H1 (cell line): ENCODE data around the gene CLPSL2. TPM values are rescaled to one million over a fixed set of nuclear protein-coding genes. Genes with fewer than 3 reads are reported as not detected.
A peak's percentile ranks its signal among the peaks of the same experiment; 100 is the strongest.

Experiments used
- CTCF ChIA-PET: fragments of 300-600 bp; sonication (Branson Sonifier 250); formaldehyde crosslinking; loops from one replicate; lab custom pipeline; 2021; ENCODE audit not compliant: partially characterized antibody; lab: Charles Lee
- POLR2A ChIA-PET: fragments of 300-600 bp; sonication (Branson Sonifier 250); formaldehyde crosslinking; loops from one replicate; lab custom pipeline; 2021; ENCODE audit warnings: inconsistent platforms; ENCODE audit not compliant: partially characterized antibody; lab: Charles Lee
- DNase-seq, 2 experiments: peaks; one replicate each; pipeline versions ENCODE4 v3.0.0 to v3.0.0-alpha.2; 2010 to 2022; ENCODE audit warnings: low spot score in 2 of 2, low read depth in 1 of 2, mixed read lengths in 1 of 2
- FAIRE-seq: peaks from 2 replicates; lab custom pipeline; 2011; peaks lifted over from hg19 to GRCh38; lab: Jason Lieb, UNC
- H2AFZ ChIP-seq: 2 replicates; pipeline ENCODE4 v1.8.1; 2012; ENCODE audit warnings: low read length, inconsistent platforms
- H2AK5ac ChIP-seq: 2 replicates; pipeline ENCODE4 v1.6.1; 2013; ENCODE audit warnings: low read depth, low read length
- H2BK120ac ChIP-seq: replicated peaks from 2 replicates; pipeline ENCODE3; 2013; ENCODE audit warnings: low read depth, low read length, inconsistent platforms
- H2BK12ac ChIP-seq: 2 replicates; pipeline ENCODE4 v1.6.1; 2013; ENCODE audit warnings: low read depth, low read length
- H2BK15ac ChIP-seq: 2 replicates; pipeline ENCODE4 v1.6.1; 2013; ENCODE audit warnings: low read length
- H2BK20ac ChIP-seq: 2 replicates; pipeline ENCODE4 v1.6.1; 2013; ENCODE audit warnings: low read length
- H2BK5ac ChIP-seq: 2 replicates; pipeline ENCODE4 v1.6.1; 2013; ENCODE audit warnings: low read depth, low read length
- H3K14ac ChIP-seq: 2 replicates; pipeline ENCODE4 v1.6.1; 2013; ENCODE audit warnings: inconsistent platforms; ENCODE audit not compliant: insufficient read length
- H3K18ac ChIP-seq: 2 replicates; pipeline ENCODE4 v1.6.1; 2013; ENCODE audit warnings: low read length; ENCODE audit errors: extremely low read depth
- H3K23ac ChIP-seq: 2 replicates; pipeline ENCODE4 v1.6.1; 2013; ENCODE audit warnings: inconsistent platforms; ENCODE audit not compliant: insufficient read length
- H3K23me2 ChIP-seq: 2 replicates; pipeline ENCODE4 v1.6.1; 2013; ENCODE audit warnings: low read depth, low read length
- H3K27ac ChIP-seq: 2 replicates; pipeline ENCODE4 v1.6.1; 2011; ENCODE audit warnings: low read depth, low read length, inconsistent platforms
- H3K27me3 ChIP-seq, 4 experiments: replicated peaks in 1 of 4; 1 replicate in 1 of 4; 2 replicates in 3 of 4; pipeline versions ENCODE4 v1.6.1 to v1.8.1; 2011 to 2013; ENCODE audit warnings: low read length in 3 of 4, mild to moderate bottlenecking in 3 of 4, inconsistent platforms in 2 of 4, mixed read lengths in 2 of 4, moderate library complexity in 1 of 4; ENCODE audit not compliant: control insufficient read depth in 3 of 4, insufficient read depth in 3 of 4; ENCODE audit errors: extremely low read depth in 1 of 4
- H3K36me3 ChIP-seq, 4 experiments: 2 replicates each; pipeline versions ENCODE4 v1.6.1 to v1.8.1; 2011 to 2013; ENCODE audit warnings: mild to moderate bottlenecking in 4 of 4, low read length in 3 of 4, moderate library complexity in 2 of 4, control low read depth in 1 of 4, inconsistent platforms in 1 of 4; ENCODE audit not compliant: insufficient read depth in 4 of 4, control insufficient read depth in 2 of 4
- H3K4ac ChIP-seq: replicated peaks from 2 replicates; pipeline ENCODE3; 2013; ENCODE audit warnings: low read length, low read depth, mixed read lengths, inconsistent platforms; ENCODE audit not compliant: insufficient read length
- H3K4me1 ChIP-seq, 4 experiments: replicated peaks in 1 of 4; 1 replicate in 1 of 4; 2 replicates in 3 of 4; pipeline versions ENCODE4 v1.6.1 to v1.8.1; 2011 to 2013; ENCODE audit warnings: low read length in 3 of 4, inconsistent platforms in 2 of 4, mixed read lengths in 1 of 4; ENCODE audit not compliant: insufficient read depth in 4 of 4, control insufficient read depth in 3 of 4
- H3K4me2 ChIP-seq, 2 experiments: 2 replicates each; pipeline versions ENCODE4 v1.6.1 to v1.8.1; 2011 to 2013; ENCODE audit warnings: low read depth in 2 of 2, low read length in 2 of 2, control low read depth in 1 of 2, inconsistent platforms in 1 of 2, mild to moderate bottlenecking in 1 of 2; ENCODE audit not compliant: insufficient read depth in 1 of 2
- H3K4me3 ChIP-seq, 4 experiments: fragments of 200-600, 300-600 bp in 1 of 4; sonication (generic), shearing (Covaris generic), sonication (Bioruptor Twin) in 1 of 4; 2 replicates each; pipeline versions ENCODE4 v1.5.1 to v1.8.1; 2011 to 2016; ENCODE audit warnings: low read length in 4 of 4, low read depth in 3 of 4, control low read depth in 2 of 4, inconsistent platforms in 2 of 4, mild to moderate bottlenecking in 2 of 4, mixed read lengths in 1 of 4, moderate library complexity in 1 of 4; ENCODE audit not compliant: insufficient read depth in 2 of 4; ENCODE audit errors: extremely low read depth in 1 of 4
- H3K56ac ChIP-seq: replicated peaks from 2 replicates; pipeline ENCODE3; 2013; ENCODE audit warnings: low read depth, mild to moderate bottlenecking, mixed read lengths, low read length, inconsistent platforms; ENCODE audit not compliant: insufficient read length
- H3K79me1 ChIP-seq: 2 replicates; pipeline ENCODE4 v1.6.1; 2013; ENCODE audit warnings: low read depth, low read length, control low read depth
- H3K79me2 ChIP-seq, 2 experiments: 2 replicates each; pipeline versions ENCODE4 v1.6.1 to v1.8.1; 2012 to 2013; ENCODE audit warnings: low read length in 2 of 2, mild to moderate bottlenecking in 2 of 2, inconsistent platforms in 1 of 2; ENCODE audit not compliant: insufficient read depth in 2 of 2, control insufficient read depth in 1 of 2
- H3K9ac ChIP-seq, 4 experiments: replicated peaks in 1 of 4; 1 replicate in 1 of 4; 2 replicates in 3 of 4; pipeline versions ENCODE4 v1.6.1 to v1.8.1; 2011 to 2013; ENCODE audit warnings: low read depth in 3 of 4, low read length in 3 of 4, control low read depth in 2 of 4, mild to moderate bottlenecking in 2 of 4, moderate library complexity in 2 of 4, inconsistent platforms in 1 of 4; ENCODE audit errors: extremely low read depth in 1 of 4
- H3K9me3 ChIP-seq, 2 experiments: 2 replicates each; pipeline versions ENCODE4 v1.6.1 to v1.8.1; 2012 to 2013; ENCODE audit warnings: mild to moderate bottlenecking in 2 of 2, moderate library complexity in 2 of 2, control low read depth in 1 of 2, inconsistent platforms in 1 of 2, low read depth in 1 of 2, low read length in 1 of 2, mixed read lengths in 1 of 2; ENCODE audit not compliant: insufficient read depth in 2 of 2
- H4K20me1 ChIP-seq, 2 experiments: replicated peaks in 1 of 2; 2 replicates each; pipeline versions ENCODE3 to v1.8.1; 2011 to 2013; ENCODE audit warnings: inconsistent platforms in 2 of 2, low read length in 2 of 2, mild to moderate bottlenecking in 1 of 2; ENCODE audit not compliant: insufficient read depth in 2 of 2, control insufficient read depth in 1 of 2
- H4K5ac ChIP-seq: 2 replicates; pipeline ENCODE4 v1.6.1; 2013; ENCODE audit warnings: low read length, low read depth, mixed read lengths, inconsistent platforms; ENCODE audit not compliant: insufficient read length
- H4K8ac ChIP-seq: 2 replicates; pipeline ENCODE4 v1.8.0; 2013; ENCODE audit warnings: mild to moderate bottlenecking, moderate library complexity, low read length, inconsistent platforms; ENCODE audit not compliant: insufficient read depth; ENCODE audit errors: extremely low read depth
- H4K91ac ChIP-seq: replicated peaks from 2 replicates; pipeline ENCODE3; 2013; ENCODE audit warnings: low read length, mixed read lengths, inconsistent platforms; ENCODE audit not compliant: insufficient read length
- BACH1 ChIP-seq: IDR thresholded peaks from 2 replicates; pipeline ENCODE4 v1.6.1; 2012; ENCODE audit warnings: low read length, improper control_type of control experiment
- CBX5 ChIP-seq: fragments of 300-800, 300-1000 bp; sonication (generic); IDR thresholded peaks from 2 replicates; pipeline ENCODE4 v1.7.1; 2016; ENCODE audit warnings: antibody characterized with exemption, low read length, low read depth
- CHD1 ChIP-seq: IDR thresholded peaks from 2 replicates; pipeline ENCODE4 v1.6.1; 2012; ENCODE audit warnings: low read depth, low read length, improper control_type of control experiment
- FOSL1 ChIP-seq: IDR thresholded peaks from 2 replicates; pipeline ENCODE4 v1.6.1; 2011; ENCODE audit warnings: mild to moderate bottlenecking, low read depth, low read length, moderate library complexity; ENCODE audit not compliant: insufficient read depth
- JUN ChIP-seq: IDR thresholded peaks from 2 replicates; pipeline ENCODE4 v1.6.1; 2011; ENCODE audit warnings: low read depth, mild to moderate bottlenecking, improper control_type of control experiment, low read length
- POLR2A ChIP-seq, 2 experiments: IDR thresholded peaks; 1 replicate in 1 of 2; 2 replicates in 1 of 2; pipeline ENCODE4 v1.6.1; 2011; ENCODE audit warnings: low read depth in 2 of 2, low read length in 2 of 2, mild to moderate bottlenecking in 2 of 2; ENCODE audit errors: control extremely low read depth in 1 of 2
- SIN3A ChIP-seq, 2 experiments: IDR thresholded peaks in 1 of 2; conservative IDR thresholded peaks in 1 of 2; 2 replicates each; pipeline ENCODE4 v1.6.1; 2011 to 2012; ENCODE audit warnings: low read length in 2 of 2, improper control_type of control experiment in 1 of 2, low read depth in 1 of 2, mild to moderate bottlenecking in 1 of 2
- SP2 ChIP-seq: IDR thresholded peaks from 2 replicates; pipeline ENCODE4 v1.6.1; 2012; ENCODE audit warnings: mild to moderate bottlenecking, low read length, inconsistent platforms
- TAF7 ChIP-seq: optimal IDR thresholded peaks from 2 replicates; pipeline ENCODE3; 2011; ENCODE audit warnings: low read depth, mild to moderate bottlenecking, inconsistent platforms, low read length, moderate library complexity, borderline replicate concordance
- TBP ChIP-seq: IDR thresholded peaks from 2 replicates; pipeline ENCODE4 v1.6.1; 2011; ENCODE audit warnings: low read depth, low read length, improper control_type of control experiment
- WGBS, 2 experiments: shearing (Covaris generic) in 1 of 2; methylation state at CpG; one replicate each; pipeline versions ENCODE4 v1.1.6 to v1.1.7; 2013 to 2015; ENCODE audit warnings: low lambda C conversion rate in 2 of 2, mixed read lengths in 2 of 2, inconsistent platforms in 1 of 2, low coverage in 1 of 2, missing lambda C conversion rate in 1 of 2; ENCODE audit not compliant: insufficient replicate concordance in 2 of 2, insufficient coverage in 1 of 2, insufficient read length in 1 of 2; ENCODE audit errors: extremely low coverage in 1 of 2, missing lambda C conversion rate in 1 of 2; 5-methylcytosine and 5-hydroxymethylcytosine counted together
- polyA plus RNA-seq, 7 experiments: library from polyadenylated mRNA; depleted of rRNA in 3 of 7; stranded (reverse) in 5 of 7; unstranded in 2 of 7; fragments of >200 nt in 5 of 7; fragments of 200-250 nt in 2 of 7; gene quantifications; 1 replicate in 5 of 7; 2 replicates in 1 of 7; 4 replicates in 1 of 7; pipeline versions ENCODE4 v1.2.1 to v1.2.3, GENCODE V29; 2011 to 2013; ENCODE audit warnings: missing spikeins in 2 of 7, mixed read lengths in 2 of 7
- total RNA-seq: library from RNA; stranded (reverse); fragmentation: NEBNext Ultra II Directional; extraction: Animal tissue kit (Norgen Biotek cat#: 25700); gene quantifications from 2 replicates; pipeline ENCODE4 v1.2.1, GENCODE V29; 2021
- TF ChIP-seq, protein P1 (sequence below): IDR thresholded peaks from 2 replicates; pipeline ENCODE4 v1.6.1; 2012; ENCODE audit warnings: inconsistent platforms
- TF ChIP-seq, protein P2 (sequence below): IDR thresholded peaks from 2 replicates; pipeline ENCODE4 v1.6.1; 2012; ENCODE audit warnings: low read length, inconsistent platforms

CLPSL2 gene
- total and polyA plus RNA-seq, 2 of the 8 experiments (the other 6 are each of a cell fraction or from before 2014, with no cell fraction given): 1.4 to 3.4 TPM

DNA sequence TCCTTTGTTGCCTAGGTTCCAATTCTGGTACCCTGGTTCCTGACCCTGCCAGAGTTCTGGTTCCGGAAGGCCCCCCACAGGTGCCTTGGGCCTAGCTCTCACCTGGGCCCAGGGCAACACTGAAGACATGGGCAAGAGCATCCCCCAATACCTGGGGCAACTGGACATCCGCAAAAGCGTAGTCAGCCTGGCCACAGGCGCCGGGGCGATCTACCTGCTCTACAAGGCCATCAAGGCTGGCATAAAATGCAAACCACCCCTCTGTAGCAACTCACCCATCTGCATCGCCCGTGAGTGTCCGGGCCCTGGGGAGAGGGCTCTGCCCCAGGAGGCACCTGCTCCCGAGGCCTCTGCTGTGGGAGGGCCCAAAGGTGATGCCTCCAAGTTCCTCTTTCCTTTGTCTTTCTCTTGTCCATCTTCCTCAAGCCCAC is 39.4 kb upstream of the CLPSL2 start, which contains the start of gene ARMC12:
TSS of gene ARMC12 (plus strand) at position 51 of the 431 bp plus-strand sequence. CDS start at position 128, 77 bp downstream.
- Histone ChIP-seq H4K8ac (no peak within 1 kb of the TSS), H2BK120ac (peak within 1 kb of the TSS; percentile 25), H3K4ac (peak within 1 kb of the TSS; percentile 50), H2BK5ac (peak within 1 kb of the TSS; percentile 64; the same call in 1 of the 2 replicates), H3K23me2 (peaks cover 6% of the 10 kb centered on the region), H4K91ac (peak within 1 kb of the TSS; percentile 82), H3K9ac (no peak within 1 kb of the TSS), H2BK15ac (peak within 1 kb of the TSS; percentile 97), H2BK12ac (peak within 1 kb of the TSS; percentile 99), H3K4me3 (no peak within 1 kb of the TSS), H3K23ac (no peak within 1 kb of the TSS), H3K56ac (no peak within 1 kb of the TSS), H3K79me1 (no peaks in the 10 kb centered on the region), H3K4me1 (peaks cover 9 to 42% (median 28%) of the 10 kb centered on the region in 4 experiments), H3K27ac (no peak within 1 kb of the TSS), H3K4me2 (no peak within 1 kb of the TSS), H3K18ac (peak within 1 kb of the TSS; percentile 91), H4K20me1 (no peaks in the 10 kb centered on the region), H2AFZ (0 out of 2 replicates have a peak within 1 kb of the TSS, but pooled peaks have one; percentile 14), H3K14ac (no peak within 1 kb of the TSS), H3K36me3 (no peaks in the 10 kb centered on the region), H3K79me2 (no peaks in the 10 kb centered on the region), H4K5ac (peak within 1 kb of the TSS; percentile 28), H2AK5ac (peak within 1 kb of the TSS; percentile 25; the same call in 1 of the 2 replicates), H2BK20ac (peak within 1 kb of the TSS; percentile 89), H3K27me3 (no peaks in the 10 kb centered on the region), H3K9me3 (no peaks in the 10 kb centered on the region)
- DNase-seq: no peak
- no peak for FAIRE-seq
- POLR2A ChIA-PET: interaction anchor here (1.1 to 8.7 kb wide), 2 partner anchors 10 to 26 kb away, joined by 5 to 84 read pairs; no protein-coding TSS in a partner anchor
- CTCF ChIA-PET: interaction anchor here (0.7 to 9.4 kb wide), 54 partner anchors 10 to 427 kb away, joined by 3 to 137 read pairs (median 6); partner anchors contain the start of gene CLPS
- WGBS, 2 experiments: 92% methylated on average over 10 of the region's 10 CpGs; no CpG with 5 or more reads in 1 of the 2 experiments
- TF ChIP-seq, protein P1, sequence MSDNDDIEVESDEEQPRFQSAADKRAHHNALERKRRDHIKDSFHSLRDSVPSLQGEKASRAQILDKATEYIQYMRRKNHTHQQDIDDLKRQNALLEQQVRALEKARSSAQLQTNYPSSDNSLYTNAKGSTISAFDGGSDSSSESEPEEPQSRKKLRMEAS: no peak
- TF ChIP-seq SP2 (no peak), TBP (no peak), CHD1 (no peak), SIN3A (conservative IDR thresholded peaks at IDR 0.05 in 1 of 2, IDR thresholded peaks at IDR 0.05 in 1 of 2; ENCODE audit: low read depth in 1 of 2, low read length in 2 of 2) (no peak), JUN (no peak), CBX5 (no peak), FOSL1 (no peak), TAF7 (no peak), POLR2A (IDR thresholded peaks at IDR 0.05; ENCODE audit: control extremely low read depth in 1 of 2, low read depth in 2 of 2, low read length in 2 of 2) (no peak), BACH1 (no peak)
- TF ChIP-seq, protein P2, sequence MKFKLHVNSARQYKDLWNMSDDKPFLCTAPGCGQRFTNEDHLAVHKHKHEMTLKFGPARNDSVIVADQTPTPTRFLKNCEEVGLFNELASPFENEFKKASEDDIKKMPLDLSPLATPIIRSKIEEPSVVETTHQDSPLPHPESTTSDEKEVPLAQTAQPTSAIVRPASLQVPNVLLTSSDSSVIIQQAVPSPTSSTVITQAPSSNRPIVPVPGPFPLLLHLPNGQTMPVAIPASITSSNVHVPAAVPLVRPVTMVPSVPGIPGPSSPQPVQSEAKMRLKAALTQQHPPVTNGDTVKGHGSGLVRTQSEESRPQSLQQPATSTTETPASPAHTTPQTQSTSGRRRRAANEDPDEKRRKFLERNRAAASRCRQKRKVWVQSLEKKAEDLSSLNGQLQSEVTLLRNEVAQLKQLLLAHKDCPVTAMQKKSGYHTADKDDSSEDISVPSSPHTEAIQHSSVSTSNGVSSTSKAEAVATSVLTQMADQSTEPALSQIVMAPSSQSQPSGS: no peak
